Airway epithelial cell (primary cell): ENCODE results near the gene TIMM10. TPM values are rescaled to one million over a fixed set of nuclear protein-coding genes. Genes with fewer than 3 reads are reported as not detected.

Experiments
- total RNA-seq: library from RNA; depleted of rRNA; stranded (reverse); fragments of >200 nt; gene quantifications from 2 replicates; pipeline ENCODE4 v1.2.3, GENCODE V29; 2015

The TIMM10 gene, protein sequence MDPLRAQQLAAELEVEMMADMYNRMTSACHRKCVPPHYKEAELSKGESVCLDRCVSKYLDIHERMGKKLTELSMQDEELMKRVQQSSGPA
- 66.0 and 89.9 TPM in 2 replicates for total RNA-seq

DNA sequence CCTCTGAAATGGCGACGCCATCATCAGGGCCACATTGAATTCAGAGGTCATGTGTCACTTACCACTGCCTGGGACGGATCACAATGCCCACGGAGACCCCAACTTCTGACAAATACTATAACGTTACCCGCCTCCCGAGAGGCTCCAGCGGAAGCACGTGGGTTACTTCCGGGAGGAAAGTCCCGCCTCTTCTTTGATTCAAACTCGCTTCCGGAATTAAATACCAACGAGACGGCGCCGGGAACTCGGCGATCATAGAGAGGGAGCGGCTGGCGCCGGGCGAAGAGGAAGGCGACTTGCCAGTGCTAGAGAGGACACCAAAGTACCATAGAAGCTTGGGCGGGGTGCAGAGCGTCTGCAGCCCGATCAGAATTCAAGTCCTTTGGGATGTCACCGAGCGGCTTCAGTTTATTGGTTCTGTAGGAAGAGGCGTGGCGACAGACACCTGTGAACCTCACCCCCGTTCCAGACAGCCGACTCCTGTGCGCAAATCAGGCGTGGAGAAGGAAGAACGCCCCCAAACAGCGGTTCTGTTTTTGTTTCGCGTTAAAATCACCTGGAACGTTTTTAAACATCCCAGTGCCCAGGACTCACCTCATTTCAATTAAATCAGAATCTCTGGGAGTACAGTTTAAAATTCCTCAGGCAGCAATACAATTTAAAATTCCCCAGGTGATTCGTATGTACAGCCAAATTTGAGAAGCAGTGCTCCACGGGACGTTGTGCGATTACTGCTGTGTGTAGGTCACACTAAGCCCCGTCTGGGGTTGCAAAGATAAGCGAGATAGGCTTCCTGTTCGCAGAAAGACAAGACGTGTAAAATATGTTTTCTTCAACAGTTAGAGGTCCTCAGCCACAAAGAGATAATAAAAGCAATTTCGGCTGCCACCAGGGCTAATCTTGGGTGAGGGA, at the start of gene TIMM10:
Gene TIMM10, minus strand, starts transcription at position 159 of the 912 bp plus-strand sequence. CDS start 565 bp downstream, outside the sequence.

DNA sequence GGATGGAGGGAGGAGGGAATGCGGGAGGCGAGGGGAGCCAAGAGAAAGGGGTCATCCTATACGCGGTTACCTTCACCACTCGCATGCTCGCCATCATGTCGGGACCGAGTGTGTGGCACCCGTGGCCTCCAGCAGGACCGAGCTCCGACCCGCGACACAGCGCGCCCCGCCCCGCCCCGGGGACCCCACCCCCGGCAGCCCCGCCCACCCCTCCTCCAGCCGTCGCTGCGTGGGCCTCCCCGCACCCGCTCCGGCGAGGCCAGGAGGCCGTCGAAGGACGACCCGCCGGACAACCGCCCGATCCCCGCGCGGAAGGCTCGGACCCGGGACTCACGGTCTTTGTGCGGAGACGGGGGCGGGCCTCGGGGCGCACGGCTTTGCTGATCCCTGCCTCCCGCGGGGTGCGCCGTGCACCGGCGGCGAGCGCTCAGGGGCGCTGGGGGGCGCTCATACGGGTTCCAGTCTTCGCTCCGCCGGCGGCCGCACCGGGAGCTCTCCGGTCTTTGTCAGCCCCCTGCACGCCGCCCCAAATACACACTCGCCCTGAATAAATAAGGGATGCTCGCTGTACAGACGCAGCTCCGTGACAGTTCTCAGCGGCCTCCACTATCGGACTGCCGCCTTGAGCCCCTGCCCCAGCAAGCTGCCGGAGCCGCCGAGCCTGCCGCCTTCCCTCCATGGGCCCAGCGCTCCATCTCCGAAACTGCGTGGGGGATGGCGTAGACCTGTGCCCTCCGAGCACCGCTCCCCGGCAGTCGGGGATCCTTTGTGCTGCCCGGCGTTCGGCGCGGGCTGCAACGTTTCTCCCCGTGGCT, 37.2 kb upstream of the TIMM10 start, which contains the start of gene UBE2L6:
Gene UBE2L6, minus strand, starts transcription at position 158 of the 815 bp plus-strand sequence. Its CDS starts 61 bp downstream, at position 97.

DNA sequence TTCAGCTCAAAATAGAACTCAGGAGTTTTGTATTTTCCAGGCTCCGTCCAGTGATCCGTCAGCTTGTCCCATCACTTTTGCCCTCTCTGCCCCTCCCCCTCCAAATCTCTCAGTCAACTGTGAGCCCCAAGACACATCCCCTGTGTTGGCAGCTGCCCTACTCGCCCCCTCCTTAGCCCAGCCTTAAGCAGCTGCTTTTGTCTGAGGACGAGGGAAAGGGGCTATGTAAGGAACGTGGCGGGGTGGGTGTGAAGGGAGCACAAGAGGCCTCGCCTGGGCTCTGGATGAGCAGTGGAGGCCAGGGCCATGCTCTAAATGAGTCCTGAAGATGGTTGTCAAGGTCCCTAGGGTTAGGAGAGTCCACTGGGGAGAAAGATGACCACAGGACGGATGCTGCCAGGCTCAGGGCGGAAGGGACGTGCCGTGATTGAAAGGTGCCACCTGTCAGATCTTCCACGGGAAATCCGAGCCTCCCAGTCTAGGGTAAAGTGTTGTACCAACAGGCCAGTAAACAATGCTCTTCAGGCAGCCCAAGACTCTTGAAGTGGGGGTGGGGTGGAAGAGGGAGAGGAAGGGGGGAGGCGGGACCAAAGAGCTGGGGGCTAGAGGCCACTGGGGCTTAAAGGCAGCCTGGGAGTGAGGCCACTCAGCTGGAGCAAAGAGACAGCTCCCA, 6.5 kb upstream of the TIMM10 start, which contains the start of gene SMTNL1:
Gene SMTNL1, plus strand, starts transcription at position 649 of the 673 bp plus-strand sequence. CDS start 5,048 bp downstream, outside the sequence.

DNA sequence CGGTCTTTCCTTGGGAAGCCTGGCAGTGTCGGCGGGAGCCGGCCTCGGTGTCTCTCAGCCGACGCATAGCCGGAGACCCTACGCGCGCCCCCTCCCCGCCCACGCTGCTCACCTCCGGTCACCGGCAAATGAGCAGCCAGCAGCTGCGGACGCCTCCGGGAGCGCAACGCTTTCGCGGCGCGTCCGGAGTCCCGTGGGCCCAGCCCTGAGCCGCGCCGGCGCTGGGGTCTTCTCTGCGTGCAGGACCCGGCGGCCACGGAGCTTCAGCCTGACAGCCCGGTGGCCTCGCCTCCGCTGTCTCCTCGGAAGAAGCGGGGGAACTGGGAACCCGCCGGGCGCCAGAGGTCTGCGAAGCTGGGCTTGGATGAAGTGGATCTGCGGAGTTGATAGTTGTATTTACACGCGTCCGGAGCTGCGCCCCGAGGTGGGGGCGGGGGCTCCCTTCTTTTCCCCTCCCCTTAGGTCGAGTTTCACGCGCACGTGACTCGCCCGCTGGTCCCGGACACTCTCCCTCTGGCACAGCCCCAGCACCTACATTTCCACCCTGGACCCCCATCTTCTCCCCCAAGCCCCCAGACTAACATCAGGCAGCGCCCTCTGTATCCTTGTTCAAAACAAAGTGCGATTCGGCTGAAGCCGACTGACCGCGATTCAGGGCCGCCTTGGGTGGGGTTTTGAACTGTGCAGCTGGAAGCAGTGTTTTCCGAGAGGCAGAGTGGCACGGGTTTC, 15.1 kb downstream of the TIMM10 start, which contains the start of gene SLC43A1:
Gene SLC43A1, minus strand, starts transcription at position 371 of the 729 bp plus-strand sequence. CDS start 1,591 bp downstream, outside the sequence.

Other genes with a start within 250 kb of the TIMM10 start
- gene TNKS1BP1, start 205.8 kb downstream of the TIMM10 start, total RNA-seq = 213 and 231 TPM in 2 replicates
- gene SSRP1, start 194.9 kb downstream of the TIMM10 start, total RNA-seq = 123 and 148 TPM in 2 replicates
- not detected in 2 replicates for gene P2RX3, start 192.4 kb downstream of the TIMM10 start, total RNA-seq
- not detected in 2 replicates for gene PRG3, start 149.6 kb downstream of the TIMM10 start, total RNA-seq
- gene PRG2, start 140.1 kb downstream of the TIMM10 start, total RNA-seq = not detected in 2 replicates
- 36.7 and 39.1 TPM in 2 replicates for gene SLC43A3, start 103.6 kb downstream of the TIMM10 start, total RNA-seq
- 0.14 TPM in 1 of 2 replicates, not detected in the other for gene RTN4RL2, start 70.2 kb downstream of the TIMM10 start, total RNA-seq
- 0.79 and 2.1 TPM in 2 replicates for gene SLC43A1, start 15.1 kb downstream of the TIMM10 start, total RNA-seq
- gene SMTNL1, start 6.8 kb upstream of the TIMM10 start, total RNA-seq = not detected in 2 replicates
- 4.6 and 4.9 TPM in 2 replicates for gene UBE2L6, start 36.9 kb upstream of the TIMM10 start, total RNA-seq
- 0.42 and 1.1 TPM in 2 replicates for gene SERPING1, start 66.9 kb upstream of the TIMM10 start, total RNA-seq
- gene YPEL4, start 119.2 kb upstream of the TIMM10 start, total RNA-seq = not detected in 2 replicates
- gene CLP1, start 127.0 kb upstream of the TIMM10 start, total RNA-seq = 14.5 and 16.4 TPM in 2 replicates
- 35.3 and 50.7 TPM in 2 replicates for gene ZDHHC5, start 137.4 kb upstream of the TIMM10 start, total RNA-seq
- 7.3 and 18.8 TPM in 2 replicates for gene MED19, start 181.5 kb upstream of the TIMM10 start, total RNA-seq
- gene TMX2, start 181.8 kb upstream of the TIMM10 start, total RNA-seq = 47.6 and 65.7 TPM in 2 replicates
- 174 and 240 TPM in 2 replicates for gene SELENOH, start 210.7 kb upstream of the TIMM10 start, total RNA-seq
- gene BTBD18, start 221.1 kb upstream of the TIMM10 start, total RNA-seq = not detected in 2 replicates
- gene CTNND1, start 231.0 kb upstream of the TIMM10 start, total RNA-seq = 151 and 171 TPM in 2 replicates